Gastrocnemius medialis (tissue), 4 donors: ENCODE measurements around the gene NDC1.

Source experiments
- POLR2A ChIP-seq, 2 donors: fragments of 450-650 bp; IDR thresholded peaks; one replicate each; pipeline ENCODE4 v1.6.1; 2017; ENCODE audit warnings: antibody characterized with exemption in 2 of 2, mild to moderate bottlenecking in 2 of 2, moderate library complexity in 2 of 2
- TF ChIP-seq, protein P1 (sequence below), 5 experiments: fragments of 450-650 bp in 3 of 5; fragments of 200-600 bp in 2 of 5; sonication (generic) in 2 of 5; IDR thresholded peaks in 4 of 5; conservative IDR thresholded peaks in 1 of 5; 1 replicate in 4 of 5; 2 replicates in 1 of 5; pipeline ENCODE4 v1.5.1; 2016 to 2019; ENCODE audit warnings: antibody characterized with exemption in 5 of 5, mild to moderate bottlenecking in 3 of 5, moderate library complexity in 3 of 5

DNA sequence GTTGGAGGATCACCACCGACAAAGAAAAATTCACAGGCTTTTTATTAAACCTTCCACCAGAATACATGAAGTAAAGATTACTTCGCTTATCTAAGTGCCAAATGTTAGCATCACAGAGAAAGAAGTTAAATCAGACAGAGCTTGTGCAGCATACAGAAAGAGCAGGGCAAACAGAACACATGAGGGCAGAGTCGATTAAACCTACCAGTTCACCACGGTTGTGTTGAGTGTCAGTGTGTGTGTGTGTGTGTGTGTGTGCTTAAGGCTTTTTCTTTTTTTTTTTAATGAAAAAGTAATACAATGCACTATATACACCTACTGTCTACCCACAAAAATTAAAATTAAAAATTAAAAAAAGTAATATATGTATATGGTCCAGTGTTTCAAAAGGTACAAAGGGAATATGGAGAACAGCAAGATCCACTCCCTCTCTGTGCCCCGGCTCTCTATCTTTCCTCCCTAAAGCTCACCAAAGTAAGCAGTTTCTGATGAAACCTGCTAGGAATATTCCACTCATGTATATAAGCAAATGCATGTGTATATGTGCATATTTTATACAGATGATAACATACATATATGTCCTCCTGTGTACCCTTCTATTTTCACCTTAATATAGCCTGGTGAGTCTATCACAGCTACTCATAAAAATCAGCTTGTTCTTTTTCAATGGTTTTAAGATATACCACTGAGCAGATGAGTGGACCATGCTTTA, 33.8 kb upstream of the NDC1 start:
- TF ChIP-seq, protein P1, sequence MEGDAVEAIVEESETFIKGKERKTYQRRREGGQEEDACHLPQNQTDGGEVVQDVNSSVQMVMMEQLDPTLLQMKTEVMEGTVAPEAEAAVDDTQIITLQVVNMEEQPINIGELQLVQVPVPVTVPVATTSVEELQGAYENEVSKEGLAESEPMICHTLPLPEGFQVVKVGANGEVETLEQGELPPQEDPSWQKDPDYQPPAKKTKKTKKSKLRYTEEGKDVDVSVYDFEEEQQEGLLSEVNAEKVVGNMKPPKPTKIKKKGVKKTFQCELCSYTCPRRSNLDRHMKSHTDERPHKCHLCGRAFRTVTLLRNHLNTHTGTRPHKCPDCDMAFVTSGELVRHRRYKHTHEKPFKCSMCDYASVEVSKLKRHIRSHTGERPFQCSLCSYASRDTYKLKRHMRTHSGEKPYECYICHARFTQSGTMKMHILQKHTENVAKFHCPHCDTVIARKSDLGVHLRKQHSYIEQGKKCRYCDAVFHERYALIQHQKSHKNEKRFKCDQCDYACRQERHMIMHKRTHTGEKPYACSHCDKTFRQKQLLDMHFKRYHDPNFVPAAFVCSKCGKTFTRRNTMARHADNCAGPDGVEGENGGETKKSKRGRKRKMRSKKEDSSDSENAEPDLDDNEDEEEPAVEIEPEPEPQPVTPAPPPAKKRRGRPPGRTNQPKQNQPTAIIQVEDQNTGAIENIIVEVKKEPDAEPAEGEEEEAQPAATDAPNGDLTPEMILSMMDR (IDR thresholded peaks at IDR 0.05 in 4 of 5, conservative IDR thresholded peaks at IDR 0.05 in 1 of 5): no peak
- TF ChIP-seq POLR2A (IDR thresholded peaks at IDR 0.05): no peak
